Stromal cell of bone marrow (primary cell): ENCODE results near the gene ARHGAP6.

Experiments
- DNase-seq: peaks from one replicate; pipeline ENCODE4 v3.0.0-alpha.2; 2012; ENCODE audit warnings: low read depth

The ARHGAP6 gene

GRCh38 chrX:11423949-11424348 is 241.8 kb downstream of the ARHGAP6 start:
- DNase-seq, result no peak

GRCh38 chrX:11423362-11423818 is 242.3 kb downstream of the ARHGAP6 start:
- DNase-seq, result no peak

- DNase-seq, result no peak
Observed at GRCh38 chrX:11422525-11422857, 243.2 kb downstream of the ARHGAP6 start.

DNA sequence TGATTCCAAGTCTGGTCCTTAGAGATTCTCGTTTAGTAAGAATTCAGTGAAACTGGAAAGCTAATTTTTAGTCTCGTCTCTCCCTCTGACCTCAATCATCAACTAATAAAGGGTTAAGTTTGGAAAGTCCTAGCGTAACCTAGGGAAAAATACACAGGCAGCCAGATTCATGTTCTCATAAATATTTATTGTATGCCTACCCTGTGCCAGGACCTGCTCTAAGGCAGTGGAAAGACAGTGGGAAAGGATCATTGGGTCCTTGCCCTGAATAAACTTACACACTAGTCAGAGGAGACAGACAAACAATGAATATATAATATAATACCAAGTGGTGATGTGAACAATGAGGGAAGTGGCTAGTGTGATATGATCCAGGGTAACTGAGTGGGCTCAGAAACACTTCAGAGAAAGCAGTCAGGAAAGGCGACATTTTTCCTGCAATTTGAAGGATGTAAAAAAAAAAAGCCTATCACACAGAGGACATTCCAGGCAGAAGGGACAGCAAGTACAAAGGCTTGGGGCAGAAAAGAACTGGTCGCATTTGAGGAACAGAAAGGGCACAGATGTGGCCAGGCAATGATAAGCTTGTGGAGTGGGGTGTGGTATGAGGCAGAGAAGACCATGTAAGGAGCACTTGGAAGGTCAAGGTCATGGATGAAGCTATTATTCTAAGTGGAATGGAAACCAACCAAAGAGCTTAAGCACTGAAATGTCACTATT is 243.8 kb downstream of the ARHGAP6 start:
- DNase-seq, result no peak

GRCh38 chrX:11420851-11421250 is 244.9 kb downstream of the ARHGAP6 start:
- DNase-seq, result no peak

- no peak for DNase-seq
Observed at GRCh38 chrX:11419102-11419501, 246.6 kb downstream of the ARHGAP6 start.

- DNase-seq, result no peak
Observed at GRCh38 chrX:11416600-11416999, 249.1 kb downstream of the ARHGAP6 start.

- DNase-seq, result no peak
Observed at GRCh38 chrX:11414091-11414490, 251.6 kb downstream of the ARHGAP6 start.

DNA sequence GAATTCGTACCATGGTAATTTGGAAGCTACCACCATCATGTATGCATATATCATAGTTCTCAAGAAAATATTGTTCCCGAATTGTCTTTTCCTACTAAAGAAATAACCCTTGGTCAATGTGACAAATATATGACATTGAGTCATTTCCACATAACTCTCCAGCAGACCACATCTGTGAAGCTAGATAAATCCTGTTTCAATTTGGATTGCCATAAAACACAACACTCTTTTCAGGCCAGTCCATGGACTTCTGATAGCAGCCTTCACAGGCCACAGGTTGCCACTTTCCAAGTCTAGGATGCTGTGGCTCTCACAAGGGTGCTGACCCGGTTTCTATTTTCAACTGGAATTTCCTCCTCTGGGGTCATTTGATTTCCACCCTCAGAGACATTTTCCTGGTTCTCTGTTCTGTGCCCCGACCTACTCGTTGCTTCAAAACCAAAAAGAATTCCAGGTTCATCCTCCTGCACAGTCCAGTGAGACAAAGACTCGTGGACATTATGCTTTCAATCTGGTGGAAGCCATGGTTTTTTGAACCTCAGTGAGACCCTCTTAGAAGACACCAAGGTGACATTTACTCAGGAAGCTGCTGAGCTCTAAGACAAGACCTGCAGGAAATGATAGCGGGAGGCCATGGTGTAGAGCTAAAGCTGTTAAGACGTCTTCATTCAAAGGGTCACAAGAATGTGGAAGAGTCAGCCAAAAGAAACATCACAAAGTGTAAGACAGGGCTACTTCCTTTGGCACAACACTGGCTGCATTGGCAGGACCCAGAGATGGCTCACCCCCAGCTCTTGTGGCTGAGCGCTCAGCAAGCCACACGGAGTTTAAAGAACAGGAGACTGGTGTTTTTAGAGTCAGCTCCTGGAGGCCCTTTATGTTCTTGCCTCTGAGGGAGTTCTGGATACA is 252.8 kb downstream of the ARHGAP6 start:
- DNase-seq, result no peak

GRCh38 chrX:11409957-11410356 is 255.8 kb downstream of the ARHGAP6 start:
- DNase-seq, result no peak

DNA sequence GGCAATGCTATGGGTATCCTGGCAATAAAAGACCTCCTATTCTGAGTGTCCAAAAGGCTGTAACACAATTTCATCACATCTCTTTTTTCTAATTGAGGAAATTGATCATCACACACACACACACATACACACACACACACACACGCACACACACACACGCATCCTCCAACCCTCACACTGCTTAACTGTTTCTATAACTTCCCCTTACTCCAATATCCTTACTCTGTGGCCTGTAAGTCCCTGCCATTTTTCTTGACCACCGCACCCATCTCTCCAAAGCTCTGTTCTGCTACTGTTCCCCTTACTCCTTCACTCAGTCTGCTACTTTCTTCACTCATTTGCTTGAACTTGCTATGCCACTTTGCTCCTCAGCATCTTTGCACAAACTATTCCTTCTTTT is 256.9 kb downstream of the ARHGAP6 start:
- DNase-seq, result no peak

DNA sequence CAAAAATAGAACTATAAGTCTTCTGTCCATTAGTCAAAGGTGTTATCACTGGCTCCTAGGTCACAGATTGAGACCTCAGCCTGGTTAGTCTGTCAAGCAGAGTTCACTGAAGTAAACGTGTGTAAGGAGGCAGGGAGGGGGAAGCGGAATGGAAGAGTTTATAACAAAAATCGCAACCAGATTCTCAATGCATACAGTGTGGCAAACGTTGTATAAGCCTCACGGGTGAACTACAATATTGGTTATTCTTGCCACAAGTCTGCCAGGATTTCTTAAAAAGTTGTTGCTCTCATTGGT is 257.7 kb downstream of the ARHGAP6 start:
- DNase-seq, result no peak

- DNase-seq, result no peak
Observed at GRCh38 chrX:11407331-11408108, 258.2 kb downstream of the ARHGAP6 start.

DNA sequence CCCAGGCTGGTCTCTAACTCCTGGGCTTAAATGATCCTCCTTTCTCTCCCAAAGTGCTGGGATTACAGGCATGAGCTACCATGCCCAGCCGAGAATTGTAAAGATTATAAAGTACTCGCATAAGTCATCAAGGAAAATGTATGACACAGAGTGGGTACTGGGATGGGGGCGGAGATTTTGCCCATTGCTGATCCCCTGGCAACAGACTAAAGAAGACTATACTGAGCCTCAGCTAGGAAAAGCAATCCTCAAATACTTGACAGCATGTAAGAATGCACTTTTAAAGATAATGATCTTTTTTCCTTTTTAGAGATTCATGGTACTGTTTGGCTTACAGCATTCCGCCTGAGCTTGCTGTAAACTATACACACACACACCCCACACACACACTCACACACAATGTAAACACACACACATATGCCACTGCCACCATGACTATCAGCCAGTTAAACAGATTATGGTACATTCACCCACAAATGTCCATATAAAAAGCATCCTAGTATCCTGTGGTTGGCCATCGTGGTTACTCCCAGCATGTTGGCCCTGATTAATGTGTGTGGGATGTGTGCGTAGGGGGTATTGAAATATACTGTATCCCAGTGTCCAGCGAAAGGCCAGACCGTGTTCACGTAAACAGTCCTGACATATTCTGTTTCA is 259.5 kb downstream of the ARHGAP6 start:
- no peak for DNase-seq

GRCh38 chrX:11403631-11404030 is 262.1 kb downstream of the ARHGAP6 start:
- DNase-seq, result no peak

- DNase-seq, result no peak
Observed at GRCh38 chrX:11401966-11402365, 263.8 kb downstream of the ARHGAP6 start.

DNA sequence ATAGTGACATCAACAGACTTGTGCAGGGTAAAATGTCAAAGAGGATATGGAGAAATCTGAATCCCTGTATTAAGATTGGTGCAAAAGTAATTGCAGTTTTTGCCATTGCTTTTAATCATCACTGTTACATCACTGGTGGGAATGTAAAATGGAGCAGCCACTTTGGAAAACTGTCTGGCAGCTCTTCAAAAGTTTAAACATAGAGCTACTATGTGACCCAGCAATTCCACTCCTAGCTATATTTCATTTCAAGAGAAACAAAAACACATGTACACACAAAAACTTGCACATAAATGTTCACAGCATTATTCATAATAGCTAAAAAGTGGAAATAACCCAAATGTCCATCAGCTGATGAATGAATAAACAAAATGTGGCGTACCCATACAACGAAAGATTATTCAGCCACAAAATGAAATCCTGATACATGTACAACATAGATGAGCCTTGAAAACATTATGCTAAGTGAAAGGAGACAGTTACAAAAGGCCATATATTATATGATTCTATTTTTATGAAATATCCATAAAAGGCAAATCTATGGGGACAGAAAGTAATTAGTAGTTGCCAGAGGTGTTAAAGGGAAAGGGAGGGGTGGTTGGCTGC is 266.1 kb downstream of the ARHGAP6 start:
- no peak for DNase-seq

GRCh38 chrX:11398785-11399184 is 266.9 kb downstream of the ARHGAP6 start:
- no peak for DNase-seq

- no peak for DNase-seq
Observed at GRCh38 chrX:11398139-11398538, 267.6 kb downstream of the ARHGAP6 start.

DNA sequence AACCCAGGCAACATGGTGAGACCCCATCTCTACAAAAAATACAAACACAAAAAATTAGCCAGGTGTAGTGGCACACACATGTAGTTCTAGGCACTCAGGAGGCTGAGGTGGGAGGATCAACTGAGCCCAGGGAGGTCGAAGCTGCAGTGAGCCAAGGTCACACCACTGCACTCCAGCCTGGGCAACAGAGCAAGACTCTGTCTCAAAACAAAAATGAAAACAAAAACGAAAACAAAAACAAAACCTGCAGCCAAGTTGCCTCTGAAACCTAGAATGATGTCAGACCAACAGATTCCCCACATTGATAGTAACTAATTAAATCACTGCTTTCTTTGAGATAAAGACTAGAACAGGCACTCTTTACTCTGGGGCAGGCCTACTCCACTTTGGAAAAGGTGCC is 268.0 kb downstream of the ARHGAP6 start:
- no peak for DNase-seq

GRCh38 chrX:11395859-11396258 is 269.9 kb downstream of the ARHGAP6 start:
- no peak for DNase-seq
